GM15510 (cell line): Measurements from ENCODE around the gene MARK1.

Source experiments
- POLR2A ChIP-seq: IDR thresholded peaks from 3 replicates; pipeline ENCODE4 v1.6.1; 2011; ENCODE audit warnings: borderline replicate concordance; ENCODE audit not compliant: insufficient read length; ENCODE audit errors: extremely low read depth

Gene MARK1

GRCh38 chr1:220516014-220516721, 11.8 kb upstream of the MARK1 start:
- no peak for TF ChIP-seq POLR2A

- no peak for TF ChIP-seq POLR2A
Measured at GRCh38 chr1:220516722-220517042, 11.3 kb upstream of the MARK1 start.

DNA sequence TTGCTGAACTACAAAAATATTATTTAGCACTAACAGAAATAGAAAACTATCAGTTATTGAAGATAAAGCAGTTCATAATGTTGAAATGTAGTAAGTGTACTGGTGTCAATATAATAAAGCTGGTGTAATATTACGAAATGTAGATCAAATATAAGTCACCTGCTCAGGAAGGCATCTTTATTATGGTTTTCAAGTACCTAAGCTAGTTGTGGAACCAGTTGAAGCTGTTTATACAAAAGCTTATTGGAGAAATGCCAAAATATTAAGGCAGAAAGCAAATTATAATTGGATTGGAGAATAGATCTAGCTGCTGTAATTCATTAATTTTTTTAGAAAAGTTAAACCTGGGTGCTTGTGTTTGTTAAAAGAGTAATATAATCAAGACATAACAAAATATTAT, 6.2 kb upstream of the MARK1 start:
- TF ChIP-seq POLR2A: no peak

DNA sequence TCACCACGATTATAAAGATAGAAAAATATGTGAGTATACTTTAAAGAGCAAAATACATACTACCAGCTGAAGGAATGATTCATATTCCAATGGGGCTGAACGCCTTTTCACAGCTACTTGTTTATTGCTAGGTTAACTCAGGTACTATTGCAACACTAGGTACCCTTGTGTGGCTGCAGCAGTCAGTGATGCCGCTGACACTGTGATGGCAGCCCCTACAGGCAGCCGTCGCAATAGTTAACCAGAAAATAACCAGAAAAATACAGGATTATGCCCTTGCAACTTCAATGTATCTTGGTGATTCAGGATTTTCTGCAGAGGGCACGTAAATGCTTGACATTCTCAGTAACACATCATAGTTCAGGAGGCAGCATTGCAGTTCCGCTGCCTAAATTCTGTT, 1.6 kb upstream of the MARK1 start:
- TF ChIP-seq POLR2A: no peak

- TF ChIP-seq POLR2A: peak; percentile 56
Measured at GRCh38 chr1:220527279-220527907, 543 bp upstream of the MARK1 start.

GRCh38 chr1:220528679-220529501, 954 bp downstream of the MARK1 start:
- no peak for TF ChIP-seq POLR2A

GRCh38 chr1:220529521-220530020, 1.6 kb downstream of the MARK1 start:
- no peak for TF ChIP-seq POLR2A

GRCh38 chr1:220533504-220534109, 5.7 kb downstream of the MARK1 start:
- no peak for TF ChIP-seq POLR2A

- no peak for TF ChIP-seq POLR2A
Measured at GRCh38 chr1:220544901-220545303, 17.0 kb downstream of the MARK1 start.

DNA sequence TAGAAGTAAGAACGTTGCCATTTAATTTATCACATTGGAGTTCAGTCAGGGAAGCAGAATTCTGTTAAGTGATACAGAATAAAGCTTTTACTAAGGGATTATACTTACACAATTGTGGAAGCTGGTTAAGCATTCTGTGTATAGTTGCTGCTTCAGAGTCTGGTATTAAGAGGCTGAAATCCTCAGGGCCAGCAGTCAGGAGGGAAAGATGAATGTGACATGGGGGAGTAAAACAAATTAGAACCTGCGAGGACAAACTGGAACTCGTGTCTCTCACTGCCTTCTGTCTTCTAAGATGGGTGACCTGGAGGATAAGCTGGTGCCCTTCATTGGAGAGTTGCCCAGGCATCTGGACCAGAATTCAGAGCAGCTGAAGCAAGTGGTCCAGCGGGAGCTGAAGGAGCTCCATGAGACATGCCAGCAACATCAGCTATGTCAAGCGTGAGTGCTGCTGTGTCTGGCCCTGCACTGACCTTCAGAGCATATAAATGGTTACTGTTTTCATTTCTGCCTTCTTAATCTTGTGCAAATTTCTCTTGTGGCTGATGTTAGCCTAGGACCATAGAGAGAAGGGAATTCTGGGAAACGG, 23.0 kb downstream of the MARK1 start:
- no peak for TF ChIP-seq POLR2A

DNA sequence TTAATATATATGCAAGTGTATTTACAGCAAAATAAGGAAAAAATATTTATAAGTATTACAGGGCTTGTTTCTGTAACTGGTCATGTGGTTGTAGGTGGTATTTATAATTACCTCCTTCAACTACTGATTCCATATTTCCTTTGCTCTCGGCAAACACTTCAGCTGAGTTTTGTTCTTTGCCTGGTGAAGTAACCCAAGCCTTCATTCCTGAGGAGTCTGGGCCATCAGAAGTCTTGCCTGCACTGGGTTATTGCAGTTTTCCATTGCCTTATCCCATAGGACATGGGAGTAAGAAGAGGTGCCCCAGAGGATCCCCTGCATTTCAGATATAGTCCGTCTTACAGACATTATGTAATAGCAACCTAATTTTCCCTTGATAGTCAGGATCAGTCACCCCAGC, 23.8 kb downstream of the MARK1 start:
- TF ChIP-seq POLR2A: no peak

GRCh38 chr1:220552672-220553260, 24.8 kb downstream of the MARK1 start:
- TF ChIP-seq POLR2A: no peak

DNA sequence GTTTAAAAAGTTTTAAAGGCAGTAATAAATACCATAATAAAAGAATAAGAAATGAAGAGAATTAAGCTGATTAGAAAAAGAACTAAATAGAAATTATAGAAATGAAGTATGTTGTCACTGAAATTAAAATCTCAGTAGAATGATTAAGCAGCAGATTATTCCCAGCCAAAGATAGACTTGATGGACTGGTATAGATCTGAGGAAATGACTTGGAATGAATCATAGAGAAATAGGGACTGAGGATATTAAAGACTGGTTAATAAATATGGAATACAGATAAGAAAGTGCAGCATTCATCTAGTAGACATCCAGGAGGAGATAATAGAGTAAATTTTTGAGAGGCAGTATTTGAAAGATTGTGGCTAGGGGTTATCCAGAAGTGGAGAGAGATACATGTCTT, 28.7 kb downstream of the MARK1 start:
- no peak for TF ChIP-seq POLR2A

DNA sequence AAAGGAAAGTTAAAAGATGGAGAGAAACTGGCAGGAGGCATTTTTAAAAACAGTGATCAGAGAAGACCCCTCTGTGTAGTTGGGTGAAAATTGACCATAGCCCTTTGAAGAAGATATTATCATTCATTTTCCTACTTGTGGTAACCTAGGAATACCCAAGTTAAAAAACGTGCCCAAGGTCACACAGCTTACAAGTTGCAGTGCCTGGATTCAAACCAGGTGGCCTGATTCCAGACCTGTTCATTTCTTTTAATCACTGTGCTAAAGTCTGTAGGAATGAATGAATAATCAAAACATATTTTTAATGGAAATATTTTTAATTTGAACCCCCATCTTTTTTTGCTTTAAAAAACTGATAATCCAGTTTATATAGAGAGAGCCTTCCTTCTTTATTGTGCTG, 35.6 kb downstream of the MARK1 start:
- no peak for TF ChIP-seq POLR2A
